Stimulated activated CD4-positive, alpha-beta T cell treated with anti-CD3 and anti-CD28 coated beads, TNF-alpha, amount 100 ng/mL, for 1 hour (primary cell): Measurements from ENCODE around the gene ANKRD24.
"Not testable (repeated sequence)": the region's sequence is repeated elsewhere in the genome, so short reads cannot be mapped to it uniquely, and the experiment has no call there.

Experiments
- DNase-seq, 3 donors: peaks; one replicate each; pipeline ENCODE4 v3.0.0-alpha.2; 2020; ENCODE audit warnings: low read depth in 3 of 3, low spot score in 1 of 3

The ANKRD24 gene

DNA sequence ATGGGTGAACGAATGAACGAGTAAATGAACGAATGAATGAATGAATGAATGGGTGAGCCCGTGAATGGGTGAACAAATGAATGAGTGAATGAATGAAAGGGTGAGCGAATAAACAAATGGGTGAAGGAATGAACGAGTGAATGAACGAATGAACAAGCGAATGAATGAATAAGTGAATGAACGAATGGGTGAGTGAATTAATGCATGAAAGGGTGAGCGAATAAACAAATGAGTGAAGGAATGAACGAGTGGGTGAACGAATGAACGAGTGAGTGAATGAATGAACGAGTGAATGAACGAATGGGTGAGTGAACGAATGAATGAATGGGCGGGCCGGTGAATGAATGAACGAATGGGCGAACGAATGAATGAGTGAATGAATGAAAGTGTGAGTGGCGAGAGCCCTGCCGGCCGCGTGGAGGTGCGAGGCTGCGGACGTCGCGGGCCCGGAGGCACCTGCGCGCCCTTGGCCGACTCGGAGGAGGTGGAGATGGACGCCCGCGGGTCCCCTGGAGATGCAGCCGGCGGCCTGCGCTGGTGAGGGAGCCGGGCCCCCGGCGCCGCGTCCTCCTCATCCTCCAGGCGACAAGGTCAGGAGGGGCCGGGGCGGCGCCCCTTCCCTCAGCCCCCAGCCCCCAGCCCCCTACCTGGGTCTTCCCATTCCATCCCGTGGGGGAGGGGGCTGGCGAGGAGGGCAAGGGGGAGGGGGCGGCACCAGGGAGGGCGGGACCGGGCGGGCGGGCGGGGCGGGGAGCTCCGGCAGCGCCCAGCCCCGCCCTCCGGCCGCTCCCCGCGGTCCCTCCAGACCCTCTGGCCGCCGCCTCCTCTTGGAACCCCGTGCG, 15.4 kb downstream of the ANKRD24 start:
- no peak for DNase-seq

DNA sequence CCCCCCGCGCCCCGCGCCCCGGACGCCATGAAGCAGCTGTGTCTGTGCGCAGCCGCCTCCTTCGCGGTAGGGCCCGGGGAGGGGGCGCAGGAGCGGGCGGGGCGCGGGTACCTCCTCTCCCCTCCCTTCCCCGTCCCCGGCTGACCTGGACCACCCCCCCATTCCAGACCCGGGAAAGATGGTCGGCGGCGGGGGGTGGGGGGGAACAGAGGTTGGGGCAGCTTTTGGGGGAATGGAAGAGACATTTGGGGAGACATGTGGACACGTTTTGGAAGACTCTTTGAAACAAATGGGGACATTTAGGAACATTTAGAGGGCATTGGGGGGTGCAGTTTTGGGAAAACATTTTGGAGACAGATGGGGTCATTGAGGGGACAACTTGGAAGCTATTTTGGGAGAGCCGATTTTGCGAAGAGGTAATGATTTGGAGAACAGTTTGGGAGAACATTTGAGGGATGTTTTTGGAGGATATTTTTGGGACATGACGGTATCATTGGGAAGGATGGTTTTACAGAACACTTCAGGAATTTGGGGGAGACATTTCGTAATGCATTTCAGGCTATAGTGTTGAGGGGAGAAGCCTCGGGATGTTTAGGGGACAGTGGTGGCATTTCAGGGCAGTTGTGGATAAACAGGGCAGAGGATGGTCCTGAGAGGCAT, 16.1 kb downstream of the ANKRD24 start:
- DNase-seq, result no peak

DNA sequence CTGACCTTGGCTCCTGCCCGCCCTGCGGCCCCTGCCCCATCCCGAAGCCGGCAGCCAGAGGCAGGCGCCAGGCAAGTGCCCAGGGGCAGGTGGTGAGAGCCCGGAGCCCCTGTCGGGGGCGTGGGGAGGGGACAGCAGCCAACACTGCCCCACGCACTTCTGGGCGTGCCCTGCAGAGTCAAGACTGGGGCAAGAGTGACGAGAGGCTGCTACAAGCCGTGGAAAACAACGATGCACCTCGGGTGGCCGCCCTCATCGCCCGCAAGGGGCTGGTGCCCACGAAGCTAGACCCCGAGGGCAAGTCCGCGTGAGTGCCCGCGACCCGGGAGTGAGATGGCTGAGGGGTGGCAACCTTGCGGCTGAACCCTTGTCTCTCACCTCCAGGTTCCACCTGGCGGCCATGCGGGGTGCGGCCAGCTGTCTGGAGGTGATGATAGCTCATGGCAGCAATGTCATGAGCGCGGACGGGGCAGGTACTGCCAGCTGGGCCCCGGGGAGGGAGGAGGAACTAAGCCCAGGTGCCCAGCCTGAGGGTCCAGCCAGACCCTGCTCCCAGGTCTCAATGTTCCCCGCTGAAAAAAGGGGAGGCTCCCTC, 17.3 kb downstream of the ANKRD24 start:
- DNase-seq, result no peak

DNA sequence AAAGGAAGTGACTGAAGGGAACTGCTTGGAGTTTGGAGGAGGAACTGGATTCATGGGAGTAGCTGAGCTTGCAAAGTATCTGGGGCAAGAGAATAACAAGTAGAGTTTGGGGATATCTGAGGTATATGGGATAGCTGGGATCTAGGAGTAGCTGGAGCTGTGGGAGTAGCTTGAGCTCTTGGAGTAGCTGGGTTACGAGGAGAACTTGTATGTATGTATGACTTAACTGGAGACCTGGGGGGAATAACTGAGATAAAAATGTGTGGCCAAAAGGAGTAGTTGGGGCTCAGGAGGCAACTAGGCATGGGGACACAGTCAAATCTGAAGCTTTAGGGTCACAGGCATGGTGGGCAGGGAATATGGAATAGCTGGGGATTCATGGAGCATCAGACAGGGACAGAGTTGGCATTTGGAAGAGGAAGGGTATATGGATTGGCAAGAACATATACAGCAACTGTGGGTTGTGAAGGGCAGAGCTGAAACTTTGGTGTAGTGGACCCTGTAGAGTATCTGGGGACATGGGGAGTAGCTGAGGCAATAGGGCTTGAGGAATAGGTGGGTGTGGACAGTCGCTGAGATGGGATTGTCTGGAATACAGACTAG, 18.6 kb downstream of the ANKRD24 start:
- no peak for DNase-seq

DNA sequence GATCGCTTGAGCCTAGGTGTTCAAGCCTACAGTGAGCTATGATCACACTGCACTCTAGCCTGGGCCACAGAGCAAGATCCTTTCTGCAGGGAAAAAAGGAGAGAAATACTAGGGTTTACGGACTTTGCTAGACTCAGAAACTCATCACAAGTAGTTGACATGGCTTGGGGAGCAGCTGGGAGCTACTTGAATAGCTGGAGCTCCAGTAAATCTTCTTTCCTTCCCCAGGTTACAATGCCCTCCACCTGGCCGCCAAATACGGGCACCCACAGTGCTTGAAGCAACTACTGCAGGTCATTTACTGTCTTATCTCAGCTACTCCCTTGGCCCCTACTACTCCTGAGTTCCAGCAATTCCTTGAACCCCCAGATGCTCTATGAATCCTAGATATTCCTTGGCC, 19.3 kb downstream of the ANKRD24 start:
- no peak for DNase-seq

DNA sequence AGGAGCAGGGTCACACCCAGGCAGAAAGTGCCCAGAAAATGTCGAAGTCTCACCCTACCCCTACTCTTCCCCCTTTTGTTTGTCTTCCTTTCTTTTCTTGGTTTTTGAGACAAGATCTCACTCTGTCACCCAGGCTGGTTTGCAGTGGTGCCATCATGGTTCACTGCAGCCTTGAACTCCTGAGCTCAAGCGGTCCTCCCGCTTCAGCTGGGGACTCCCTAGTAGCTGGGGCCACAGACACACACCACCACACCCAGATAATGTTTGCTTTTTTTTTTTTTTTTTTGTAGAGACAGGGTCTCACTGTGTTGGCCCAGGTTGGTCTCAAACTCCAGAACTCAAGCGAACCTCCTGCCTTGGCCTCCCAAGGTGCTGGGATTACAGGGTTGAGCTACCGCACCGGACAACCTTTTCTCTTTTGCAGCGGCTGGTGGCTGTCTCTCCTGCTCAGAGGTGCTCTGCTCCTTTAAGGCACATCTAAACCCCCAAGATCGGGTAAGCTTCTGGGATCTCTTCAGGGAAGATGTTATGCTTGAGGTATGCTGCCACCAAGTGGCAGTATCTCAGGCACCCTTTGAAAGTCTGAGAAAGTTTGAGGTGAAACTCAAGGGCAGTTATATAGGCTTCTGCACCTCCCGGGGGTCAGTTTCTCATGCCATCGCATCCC, 24.5 kb downstream of the ANKRD24 start:
- DNase-seq, result no peak

DNA sequence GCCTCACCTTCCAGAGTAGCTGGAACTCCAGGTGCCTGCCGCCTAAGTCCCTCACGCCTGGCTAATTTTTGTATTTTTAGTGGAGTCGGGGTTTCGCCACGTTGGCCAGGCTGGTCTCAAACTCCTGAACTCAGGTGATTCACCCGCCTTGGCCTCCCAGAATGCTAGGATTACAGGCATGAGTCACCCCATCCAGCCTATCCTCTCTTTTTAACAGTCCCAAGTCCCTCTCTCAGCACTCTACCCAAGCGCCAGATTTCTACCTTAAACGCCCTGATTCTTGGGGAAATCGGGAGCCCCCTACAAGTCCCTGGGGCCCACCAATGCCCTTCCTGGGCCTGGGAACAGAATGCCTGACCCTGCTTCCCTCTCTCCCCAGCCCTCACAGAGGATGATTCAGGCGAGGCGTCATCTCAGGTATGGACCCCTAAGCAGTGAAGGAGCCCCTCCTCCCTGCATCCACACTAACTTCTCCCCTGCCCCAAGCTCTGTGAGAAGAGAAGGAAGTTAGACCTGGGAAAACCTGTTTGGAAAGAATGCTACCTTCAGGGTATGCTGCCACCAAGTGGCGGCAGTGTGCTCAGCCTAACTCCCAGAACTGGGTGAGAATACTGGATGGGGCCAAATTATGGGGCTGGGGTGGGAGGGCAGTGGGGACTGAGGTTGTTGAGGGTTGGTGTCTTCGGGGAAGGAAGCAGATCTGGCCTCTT, 26.1 kb downstream of the ANKRD24 start:
- DNase-seq, result no peak

DNA sequence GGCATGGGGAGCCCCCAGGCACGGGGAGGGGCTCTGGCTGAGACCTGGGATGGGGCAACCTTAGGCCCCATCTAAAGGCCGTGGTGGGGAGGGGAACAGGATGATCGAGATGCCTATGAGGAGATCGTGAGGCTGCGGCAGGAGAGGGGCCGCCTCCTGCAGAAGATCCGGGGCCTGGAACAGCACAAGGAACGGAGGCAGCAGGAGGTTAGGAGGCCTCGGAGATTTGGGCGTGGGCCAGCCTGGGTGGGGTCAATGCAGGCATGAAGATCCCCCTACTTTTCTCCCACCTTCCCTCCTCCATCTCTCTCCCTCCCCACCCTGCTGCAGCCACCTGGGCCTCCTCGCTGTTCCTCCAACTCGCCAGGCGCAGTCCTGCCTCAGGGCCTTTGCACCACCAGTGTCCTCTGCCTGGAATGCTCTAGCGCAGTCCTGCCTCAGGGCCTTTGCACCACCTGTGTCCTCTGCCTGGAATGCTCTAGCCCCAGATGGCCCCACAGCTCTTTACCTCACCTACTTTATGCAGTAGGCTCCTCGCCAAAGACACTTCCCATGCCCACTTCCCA, 27.8 kb downstream of the ANKRD24 start:
- DNase-seq, result no peak

DNA sequence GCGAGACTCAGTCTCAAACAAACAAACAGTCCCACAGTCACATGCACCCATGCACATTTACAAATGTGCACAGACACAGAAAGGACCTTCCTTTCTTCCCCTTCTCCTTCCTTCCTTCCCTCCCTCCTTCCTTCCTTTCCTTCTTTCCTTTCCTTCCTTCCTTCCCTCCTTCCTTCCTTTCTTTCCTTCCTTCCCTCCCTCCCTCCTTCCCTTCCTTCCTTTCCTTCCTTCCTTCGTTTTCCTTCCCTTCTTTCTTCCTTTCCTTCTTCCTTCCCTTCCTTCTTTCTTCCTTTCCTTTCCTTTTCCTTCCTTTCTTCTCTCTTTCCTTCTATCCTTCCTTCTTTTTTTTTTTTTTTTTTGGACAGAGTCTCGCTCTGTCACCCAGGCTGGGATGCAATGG, 30.6 kb downstream of the ANKRD24 start:
- DNase-seq, result no peak

DNA sequence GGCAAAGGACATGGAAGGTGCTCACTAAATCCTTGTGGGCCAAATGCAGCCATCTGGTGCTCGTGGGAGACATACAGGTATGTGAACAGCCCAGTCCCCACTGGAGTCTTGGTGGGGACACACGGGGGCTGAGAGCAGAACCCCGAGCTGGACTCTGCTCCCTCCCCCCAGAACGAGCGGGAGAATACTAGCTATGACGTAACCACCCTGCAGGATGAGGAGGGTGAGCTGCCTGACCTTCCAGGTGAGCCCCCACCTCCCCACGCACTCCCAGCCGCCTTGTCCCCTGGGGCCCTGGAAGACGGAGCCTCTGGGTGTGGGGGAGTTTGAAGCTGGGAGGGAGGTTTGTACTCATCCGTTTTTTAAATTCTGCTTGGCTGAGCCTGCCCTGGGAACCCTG, 33.3 kb downstream of the ANKRD24 start:
- DNase-seq, result no peak

DNA sequence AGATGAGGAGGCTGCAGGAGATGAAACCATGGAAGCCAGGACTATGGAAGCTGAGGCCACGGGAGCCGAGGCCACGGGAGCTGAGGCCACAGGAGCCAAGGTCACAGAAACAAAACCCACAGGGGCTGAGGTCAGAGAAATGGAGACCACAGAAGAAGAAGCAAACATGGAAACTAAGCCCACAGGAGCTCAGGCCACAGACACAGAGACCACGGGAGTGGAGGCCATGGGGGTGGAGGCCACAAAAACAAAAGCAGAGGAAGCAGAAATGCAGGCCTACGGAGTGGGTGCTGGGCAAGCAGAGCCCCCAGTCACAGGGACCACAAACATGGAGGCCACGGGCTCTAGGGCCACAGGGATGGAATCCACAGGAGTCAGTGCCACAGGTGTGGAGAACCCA, 34.4 kb downstream of the ANKRD24 start:
- no peak for DNase-seq

DNA sequence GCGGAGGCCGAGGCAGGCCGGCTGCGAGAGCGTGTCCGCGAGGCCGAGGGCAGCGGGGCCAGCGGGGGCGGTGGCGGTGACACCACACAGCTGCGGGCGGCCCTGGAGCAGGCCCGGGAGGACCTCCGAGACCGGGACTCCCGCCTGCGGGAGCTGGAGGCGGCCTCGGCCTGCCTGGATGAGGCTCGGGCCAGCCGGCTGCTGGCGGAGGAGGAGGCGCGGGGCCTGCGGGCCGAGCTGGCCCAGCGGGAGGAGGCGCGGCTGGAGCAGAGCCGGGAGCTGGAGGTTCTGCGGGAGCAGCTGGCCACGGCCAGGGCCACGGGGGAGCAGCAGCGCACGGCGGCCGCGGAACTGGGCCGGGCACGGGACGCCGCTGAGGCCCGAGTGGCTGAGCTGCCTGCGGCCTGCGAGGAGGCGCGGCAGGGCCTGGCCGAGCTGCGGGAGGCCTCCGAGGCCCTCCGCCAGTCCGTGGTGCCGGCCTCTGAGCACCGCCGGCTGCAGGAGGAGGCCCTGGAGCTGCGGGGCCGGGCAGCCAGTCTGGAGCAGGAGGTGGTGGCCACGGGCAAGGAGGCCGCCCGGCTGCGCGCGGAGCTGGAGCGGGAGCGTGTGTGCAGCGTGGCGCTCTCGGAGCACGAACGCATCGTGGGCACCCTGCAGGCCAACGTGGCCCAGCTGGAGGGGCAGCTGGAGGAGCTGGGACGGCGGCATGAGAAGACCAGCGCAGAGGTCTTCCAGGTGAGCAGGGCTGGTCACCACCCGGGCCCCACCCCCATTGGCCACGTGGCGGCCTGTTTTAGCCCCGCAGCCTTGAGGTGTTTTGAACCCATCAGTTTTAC, 35.2 kb downstream of the ANKRD24 start:
- DNase-seq, result no peak

DNA sequence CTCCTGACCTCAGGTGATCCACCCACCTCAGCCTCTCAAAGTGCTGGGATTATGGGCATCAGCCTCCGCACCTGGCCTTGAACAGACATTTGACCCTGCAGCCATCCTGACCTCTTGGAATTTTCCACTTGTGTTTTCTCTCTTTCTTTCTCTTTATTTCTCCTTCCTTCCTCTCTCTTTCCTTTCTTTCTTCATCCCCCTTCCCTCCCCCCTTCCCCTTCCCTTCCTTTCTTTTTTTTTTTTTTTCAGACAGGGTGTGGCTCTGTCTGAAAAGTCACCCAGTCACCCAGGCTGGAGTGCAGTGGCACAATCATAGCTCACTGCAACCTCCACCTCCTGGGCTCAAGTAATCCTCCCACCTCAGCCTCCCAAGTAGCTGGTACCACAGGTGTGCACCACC, 36.0 kb downstream of the ANKRD24 start:
- DNase-seq, result not testable (repeated sequence)

DNA sequence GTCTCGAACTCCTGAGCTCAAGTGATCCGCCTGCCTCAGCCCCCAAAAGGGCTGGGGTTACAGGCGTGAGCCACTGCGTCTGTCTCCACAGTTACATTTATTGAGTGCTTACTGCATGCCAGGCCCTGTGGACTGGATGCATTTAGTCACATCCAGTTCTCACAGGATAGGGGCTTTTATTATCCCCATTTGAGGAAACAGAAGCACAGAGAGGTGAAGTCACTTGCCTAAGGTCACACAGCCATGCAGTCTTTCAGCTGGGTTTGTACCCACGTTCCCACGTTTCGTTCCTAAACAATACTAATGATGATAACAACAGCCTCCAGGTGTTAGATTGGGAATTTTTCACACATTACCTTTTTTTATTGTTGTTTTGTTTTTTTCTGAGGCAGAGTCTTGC, 37.7 kb downstream of the ANKRD24 start:
- DNase-seq, result no peak

DNA sequence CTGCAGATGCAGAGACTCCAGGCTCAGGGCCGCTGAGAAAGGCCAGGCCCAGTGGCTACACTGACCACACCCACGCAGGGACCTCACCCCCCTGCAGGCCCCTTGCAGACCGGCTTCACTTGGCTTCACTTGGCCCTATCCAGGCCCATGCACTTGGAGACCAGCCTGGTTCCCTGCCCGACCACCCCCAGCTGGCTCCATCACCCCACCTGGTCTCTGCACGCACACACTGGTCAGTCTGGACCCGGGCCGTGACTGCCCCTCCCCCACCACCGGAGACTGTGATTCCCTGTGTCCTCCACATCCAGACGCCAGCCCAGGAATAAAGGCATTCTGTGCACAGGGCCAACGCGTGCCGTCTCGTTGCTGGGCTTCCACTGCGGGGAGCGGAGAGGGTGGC, 42.0 kb downstream of the ANKRD24 start:
- no peak for DNase-seq

DNA sequence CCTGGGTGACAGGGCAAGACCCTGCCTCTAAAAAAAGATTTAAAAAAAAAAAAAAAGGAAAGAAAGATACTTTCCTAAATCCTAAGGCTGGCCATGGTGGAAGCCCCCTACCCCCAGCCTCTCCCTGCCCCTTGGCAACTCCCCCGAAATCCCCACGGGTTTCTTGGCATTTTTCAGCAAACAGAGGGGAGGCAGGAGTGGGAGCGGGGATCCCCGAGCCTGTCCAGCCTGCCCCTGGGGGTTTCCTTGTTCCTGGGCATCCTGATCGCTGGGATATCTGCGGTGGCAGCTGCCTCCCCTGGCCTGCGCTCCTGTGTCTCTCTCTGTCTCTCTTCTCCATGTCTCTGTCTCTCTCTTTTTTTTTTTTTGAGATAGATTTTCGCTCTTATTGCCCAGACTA, 43.4 kb downstream of the ANKRD24 start:
- no peak for DNase-seq

DNA sequence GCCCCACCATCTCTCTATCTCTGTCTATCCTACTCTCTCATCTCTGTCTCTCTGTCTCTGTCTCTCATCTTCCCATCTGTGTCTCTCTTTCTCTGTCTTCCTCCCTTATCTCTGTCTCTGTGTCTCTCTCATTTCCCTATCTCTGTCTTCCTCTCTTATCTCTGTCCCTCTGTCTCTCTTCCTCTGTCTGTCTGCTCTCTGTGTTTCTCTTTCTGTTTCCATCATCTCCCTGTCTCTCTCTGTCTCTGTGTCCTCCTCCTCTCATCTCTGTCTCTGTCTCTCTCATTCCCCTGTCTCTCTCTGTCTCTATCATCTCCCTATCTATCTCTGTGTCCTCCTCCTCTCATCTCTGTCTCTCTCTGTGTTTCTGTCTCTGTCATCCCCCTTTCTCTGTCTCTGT, 45.3 kb downstream of the ANKRD24 start:
- no peak for DNase-seq

DNA sequence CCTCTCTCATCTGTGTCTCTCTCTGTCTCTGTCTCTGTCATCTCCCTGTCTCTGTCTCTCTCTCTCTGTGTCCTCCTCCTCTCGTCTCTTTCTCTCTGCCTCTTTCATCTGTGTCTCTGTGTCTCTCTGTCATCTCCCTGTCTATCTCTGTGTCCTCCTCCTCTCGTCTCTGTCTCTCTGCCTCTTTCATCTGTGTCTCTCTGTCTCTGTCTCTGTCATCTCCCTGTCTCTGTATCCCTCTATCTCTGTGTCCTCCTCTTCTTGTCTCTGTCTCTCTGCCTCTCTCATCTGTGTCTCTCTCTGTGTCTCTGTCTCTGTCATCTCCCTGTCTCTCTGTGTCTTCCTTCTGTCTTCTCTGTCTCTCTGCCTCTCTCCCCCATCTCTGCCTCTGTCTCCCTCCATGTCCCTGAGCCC, 46.3 kb downstream of the ANKRD24 start:
- no peak for DNase-seq

DNA sequence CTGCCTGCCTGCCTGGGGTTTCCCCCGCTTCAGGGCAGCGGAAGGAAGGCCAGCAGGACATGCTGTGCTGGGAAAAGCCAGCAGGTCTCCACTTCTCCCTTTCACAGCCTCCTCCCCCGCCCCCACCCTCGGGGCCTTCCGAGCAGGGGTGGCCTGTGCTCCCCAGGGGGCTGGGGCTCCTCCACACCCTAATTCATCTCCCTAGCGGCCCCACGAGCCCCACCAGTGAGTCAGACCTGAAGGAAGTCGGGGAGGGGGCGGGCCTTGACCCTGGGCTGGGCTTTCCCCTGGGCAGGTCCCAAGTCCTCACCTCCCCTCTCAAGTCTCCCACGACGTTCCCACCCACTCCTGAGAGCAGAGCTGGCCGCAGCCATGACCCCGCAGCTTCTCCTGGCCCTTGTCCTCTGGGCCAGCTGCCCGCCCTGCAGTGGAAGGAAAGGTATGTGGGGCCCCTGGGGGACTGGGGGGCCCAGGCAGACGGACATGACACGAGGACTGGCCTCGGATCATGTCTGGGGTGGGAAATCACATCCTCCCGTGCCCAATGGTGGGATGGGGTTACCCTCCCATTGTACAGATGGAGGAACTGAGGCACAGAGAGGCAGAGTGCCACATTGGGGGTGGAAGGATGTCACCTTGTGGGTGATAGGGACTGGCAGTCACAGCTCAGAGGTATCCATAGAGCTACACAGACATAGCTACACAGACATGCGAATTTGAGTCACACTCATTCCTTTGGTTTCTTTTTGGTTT, 46.9 kb downstream of the ANKRD24 start, which contains the start of gene EBI3:
EBI3 (plus strand) TSS at position 345 of the 753 bp plus-strand sequence; CDS start at position 373, 28 bp downstream.
- DNase-seq, result peak in 1 of 3 donors; percentile 35
